ENCODE measurements around the gene COL15A1. TPM values are rescaled to one million over a fixed set of nuclear protein-coding genes. Genes with fewer than 3 reads are reported as not detected.

Gene COL15A1
- polyA plus RNA-seq, 1 experiment: 3.2 TPM

DNA sequence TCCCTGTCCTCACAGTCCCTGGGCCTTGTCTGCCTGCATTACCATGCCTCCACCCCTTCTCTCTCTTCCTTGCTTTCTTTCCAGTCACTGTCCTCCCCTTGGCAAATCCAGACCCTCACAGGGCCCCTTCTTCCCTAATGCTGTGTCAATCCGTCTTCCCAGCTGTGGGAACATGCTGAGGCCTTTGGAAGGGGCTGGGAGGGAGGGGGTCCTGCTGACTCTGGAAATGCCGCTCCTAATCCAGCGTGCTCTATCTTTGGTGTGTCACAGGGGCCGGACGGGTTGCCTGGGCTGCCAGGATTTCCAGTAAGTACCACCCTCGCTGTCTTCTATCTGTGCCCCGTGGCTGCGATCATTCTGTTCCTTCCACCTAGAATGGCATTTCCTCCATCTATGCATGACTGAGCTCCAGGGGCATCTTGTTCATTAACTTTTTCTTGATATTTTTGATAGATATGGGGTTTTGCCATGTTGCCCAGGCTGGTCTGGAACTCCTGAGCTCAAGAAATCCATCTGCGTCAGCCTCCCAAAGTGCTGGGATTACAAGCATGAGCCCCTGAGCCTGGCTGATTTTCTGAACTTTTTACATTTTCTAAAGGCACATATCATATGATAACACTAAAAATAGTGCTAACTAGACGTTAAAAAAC, 96.7 kb downstream of the COL15A1 start:
- ChIA-PET POLR2A (interaction anchor here (0.7 to 3.7 kb wide), 4 partner anchors 10 to 64 kb away, joined by 3 to 12 read pairs (median 4); partner anchors contain the start of gene TGFBR1), CTCF (interaction anchor here (0.8 to 2.9 kb wide), 2 partner anchors 42 to 103 kb away, joined by 4 to 11 read pairs; no protein-coding TSS in a partner anchor)
- TF ChIP-seq CTCF (IDR thresholded peaks at IDR 0.05; ENCODE audit: low read depth, low read length): no peak
- Histone ChIP-seq H3K4me3 (ENCODE audit: low read depth, low read length) (no peak overlapping the region), H3K27me3 (ENCODE audit: control insufficient read depth, insufficient read depth, low read length) (peaks cover 7% of the 10 kb centered on the region), H3K27ac (ENCODE audit: low read depth, low read length) (peak overlapping the region; percentile 73), H3K9me3 (ENCODE audit: control insufficient read depth, insufficient read depth, low read length) (peaks cover 17% of the 10 kb centered on the region)
- DNase-seq (ENCODE audit: low read depth, low spot score): no peak

GRCh38 chr9:99040911-99041582, 97.3 kb downstream of the COL15A1 start:
- peaks cover 7% of the 10 kb centered on the region for H3K27me3 ChIP-seq (ENCODE audit: control insufficient read depth, insufficient read depth, low read length)
- DNase-seq (ENCODE audit: low read depth, low spot score): peak; percentile 52
- no peak overlapping the region for H3K4me3 ChIP-seq (ENCODE audit: low read depth, low read length)
- H3K9me3 ChIP-seq (ENCODE audit: control insufficient read depth, insufficient read depth, low read length): peaks cover 17% of the 10 kb centered on the region
- TF ChIP-seq CTCF (IDR thresholded peaks at IDR 0.05; ENCODE audit: low read depth, low read length): no peak
- ChIA-PET CTCF (interaction anchor here (2.9 kb wide), 1 partner anchor 43 kb away, joined by 11 read pairs; no protein-coding TSS in a partner anchor), POLR2A (interaction anchor here (0.7 to 3.7 kb wide), 4 partner anchors 11 to 64 kb away, joined by 3 to 12 read pairs (median 4); partner anchors contain the start of gene TGFBR1)
- H3K27ac ChIP-seq (ENCODE audit: low read depth, low read length): peak overlapping the region; percentile 73

DNA sequence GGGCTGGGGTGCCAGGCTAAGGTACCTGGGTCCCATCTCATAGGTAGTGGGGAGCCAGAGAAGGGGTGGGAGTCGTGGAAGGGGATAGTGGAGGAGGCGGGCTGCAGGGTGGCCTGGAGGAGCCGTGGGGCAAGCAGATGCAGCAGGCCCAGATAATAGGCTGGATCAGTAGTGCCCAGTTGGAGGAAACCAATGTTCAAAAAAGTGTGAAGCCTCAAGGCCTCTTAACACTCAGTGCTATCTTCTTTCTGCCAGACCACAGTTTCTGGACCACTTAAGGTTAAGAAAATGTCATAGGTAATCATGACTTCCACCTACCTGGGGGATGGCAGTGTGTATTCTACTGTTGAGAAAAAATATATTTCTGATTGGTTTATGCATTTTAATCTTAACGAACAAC, 97.9 kb downstream of the COL15A1 start:
- no peak for TF ChIP-seq CTCF (IDR thresholded peaks at IDR 0.05; ENCODE audit: low read depth, low read length)
- ChIA-PET POLR2A (interaction anchor here (3.7 kb wide), 1 partner anchor 12 kb away, joined by 12 read pairs; no protein-coding TSS in a partner anchor), CTCF (no interaction called here)

GRCh38 chr9:99042620-99043019, 98.9 kb downstream of the COL15A1 start:
- TF ChIP-seq CTCF (IDR thresholded peaks at IDR 0.05; ENCODE audit: low read depth, low read length): no peak
- DNase-seq (ENCODE audit: low read depth, low spot score): no peak
- Histone ChIP-seq H3K27me3 (ENCODE audit: control insufficient read depth, insufficient read depth, low read length) (peaks cover 2% of the 10 kb centered on the region), H3K9me3 (ENCODE audit: control insufficient read depth, insufficient read depth, low read length) (peaks cover 17% of the 10 kb centered on the region), H3K4me3 (ENCODE audit: low read depth, low read length) (no peak overlapping the region), H3K27ac (ENCODE audit: low read depth, low read length) (no peak overlapping the region)
- ChIA-PET POLR2A (no interaction called here), CTCF (interaction anchor here (0.9 kb wide), 1 partner anchor 43 kb away, joined by 3 read pairs; no protein-coding TSS in a partner anchor)

More for the DNA sequence above, 97.9 kb downstream of the COL15A1 start:
- no peak for DNase-seq (ENCODE audit: low read depth, low spot score)
- no peak overlapping the region for H3K4me3 ChIP-seq (ENCODE audit: low read depth, low read length)
- H3K27me3 ChIP-seq (ENCODE audit: control insufficient read depth, insufficient read depth, low read length): peaks cover 4% of the 10 kb centered on the region
- H3K9me3 ChIP-seq (ENCODE audit: control insufficient read depth, insufficient read depth, low read length): peaks cover 17% of the 10 kb centered on the region
- no peak overlapping the region for H3K27ac ChIP-seq (ENCODE audit: low read depth, low read length)

DNA sequence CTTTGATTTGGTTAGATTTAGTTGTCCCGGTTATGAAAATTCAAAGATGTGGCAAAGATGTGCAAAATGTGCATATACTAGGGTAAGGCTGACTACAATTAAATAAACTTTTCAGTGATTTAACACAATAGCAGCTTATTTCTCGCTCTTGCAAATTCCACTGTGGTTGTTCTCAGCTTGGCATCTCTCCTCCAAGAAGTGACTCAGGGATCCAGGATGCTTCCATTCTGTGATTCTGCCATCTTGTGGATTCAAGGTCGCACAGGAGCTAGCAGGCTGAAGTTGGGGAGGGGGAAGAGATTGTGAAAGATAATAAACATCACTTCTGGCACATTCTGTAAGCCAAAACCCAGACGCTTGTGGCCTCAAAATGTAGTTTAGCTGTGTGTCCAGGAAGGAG, 101.1 kb downstream of the COL15A1 start:
- Histone ChIP-seq H3K27me3 (ENCODE audit: control insufficient read depth, insufficient read depth, low read length) (peaks cover 2% of the 10 kb centered on the region), H3K4me3 (ENCODE audit: low read depth, low read length) (no peak overlapping the region), H3K27ac (ENCODE audit: low read depth, low read length) (no peak overlapping the region), H3K9me3 (ENCODE audit: control insufficient read depth, insufficient read depth, low read length) (peaks cover 17% of the 10 kb centered on the region)
- TF ChIP-seq CTCF (IDR thresholded peaks at IDR 0.05; ENCODE audit: low read depth, low read length): no peak
- DNase-seq (ENCODE audit: low read depth, low spot score): no peak
- ChIA-PET CTCF (no interaction called here), POLR2A (no interaction called here)

Measured in AG04450 (cell line).